A549 (cell line): ENCODE measurements around the gene MED27. TPM values are rescaled to one million over a fixed set of nuclear protein-coding genes. Genes with fewer than 3 reads are reported as not detected.

Experiments
- ATAC-seq, 2 experiments: fragments of 200-7000 bp in 1 of 2; fragments of >200 bp in 1 of 2; cut with Nextera tagmentation in 1 of 2; cut with Tn5 transposase in 1 of 2; 3 replicates each; pipeline versions ENCODE4 v1.8.0 to v1.9.1; 2018 to 2020; ENCODE audit warnings: mild to moderate bottlenecking in 1 of 2, moderate library complexity in 1 of 2
- CTCF ChIA-PET: fragments of 300-600 bp; sonication (Branson Sonifier 250); formaldehyde crosslinking; extraction: SDS; loops from one replicate; lab custom pipeline; 2021; ENCODE audit warnings: antibody characterized with exemption, inconsistent platforms; lab: Yijun Ruan, JAX
- POLR2A ChIA-PET: fragments of 350-600 bp; formaldehyde crosslinking; extraction: SDS; loops from one replicate; lab custom pipeline; 2021; ENCODE audit warnings: antibody characterized with exemption, inconsistent platforms; lab: Yijun Ruan, JAX
- DNase-seq, 2 experiments: peaks; one replicate each; pipeline versions ENCODE4 v3.0.0 to v3.0.0-alpha.2; 2011 to 2016; ENCODE audit warnings: low read depth in 1 of 2, low spot score in 1 of 2
- FAIRE-seq: peaks from 2 replicates; lab custom pipeline; 2011; peaks lifted over from hg19 to GRCh38; lab: Jason Lieb, UNC
- H3K27ac ChIP-seq, 2 experiments: fragments of >200 bp; sonication (Bioruptor Twin); formaldehyde crosslinking; 3 replicates each; pipeline ENCODE4 v1.5.1; 2016 to 2017
- H3K4me1 ChIP-seq: fragments of >200 bp; sonication (Bioruptor Twin); formaldehyde crosslinking; 3 replicates; pipeline ENCODE4 v1.6.1; 2016
- H3K4me2 ChIP-seq: fragments of >200 bp; sonication (Bioruptor Twin); formaldehyde crosslinking; 3 replicates; pipeline ENCODE4 v1.6.1; 2016
- H3K4me3 ChIP-seq: fragments of >200 bp; sonication (Bioruptor Twin); formaldehyde crosslinking; 3 replicates; pipeline ENCODE4 v1.5.1; 2016
- H3K9me3 ChIP-seq: fragments of >200 bp; sonication (Bioruptor Twin); formaldehyde crosslinking; 3 replicates; pipeline ENCODE4 v1.6.1; 2016
- ATOH8 ChIP-seq: fragments of 250-450 bp; sonication (Bioruptor Pico); IDR thresholded peaks from 2 replicates; pipeline ENCODE4 v1.5.0; 2020; ENCODE audit warnings: low read depth, mild to moderate bottlenecking, moderate library complexity
- BCL3 ChIP-seq: fragments of >200 bp; sonication (Bioruptor Twin); formaldehyde crosslinking; IDR thresholded peaks from 3 replicates; pipeline ENCODE4 v1.6.1; 2016
- BHLHE40 ChIP-seq: IDR thresholded peaks from 2 replicates; pipeline ENCODE4 v1.6.1; 2012; ENCODE audit warnings: low read depth, low read length, inconsistent platforms
- CBX2 ChIP-seq: fragments of 200-600 bp; sonication (generic); IDR thresholded peaks from 2 replicates; pipeline ENCODE4 v1.6.1; 2016; ENCODE audit warnings: low read depth, mild to moderate bottlenecking, borderline replicate concordance
- CHD4 ChIP-seq: fragments of 200-600 bp; sonication (generic); IDR thresholded peaks from 2 replicates; pipeline ENCODE4 v1.6.1; 2016; ENCODE audit warnings: antibody characterized with exemption, mild to moderate bottlenecking, borderline replicate concordance
- E2F6 ChIP-seq: IDR thresholded peaks from 2 replicates; pipeline ENCODE4 v1.6.1; 2012; ENCODE audit warnings: low read depth, borderline replicate concordance
- FOSB ChIP-seq: fragments of 250-450 bp; sonication (Bioruptor Pico); IDR thresholded peaks from 2 replicates; pipeline ENCODE4 v1.5.0; 2020; ENCODE audit warnings: mild to moderate bottlenecking, moderate library complexity
- GATA3 ChIP-seq: IDR thresholded peaks from 2 replicates; pipeline ENCODE4 v1.6.1; 2012; ENCODE audit warnings: borderline replicate concordance
- HEYL ChIP-seq: fragments of 250-450 bp; sonication (Bioruptor Pico); IDR thresholded peaks from 2 replicates; pipeline ENCODE4 v1.8.0; 2021; ENCODE audit warnings: mild to moderate bottlenecking, moderate library complexity
- HOXA7 ChIP-seq: fragments of 250-450 bp; sonication (Bioruptor Pico); IDR thresholded peaks from 2 replicates; pipeline ENCODE4 v1.5.0; 2020; ENCODE audit warnings: mild to moderate bottlenecking, moderate library complexity
- HOXB5 ChIP-seq: fragments of 250-450 bp; sonication (Bioruptor Pico); IDR thresholded peaks from 2 replicates; pipeline ENCODE4 v1.5.0; 2020; ENCODE audit warnings: mild to moderate bottlenecking, moderate library complexity
- NFE2L2 ChIP-seq: fragments of 150-350 bp; conservative IDR thresholded peaks from 2 replicates; pipeline ENCODE4 v1.6.1; 2014; ENCODE audit warnings: low read length
- NPAS2 ChIP-seq: fragments of 250-450 bp; sonication (Bioruptor Pico); IDR thresholded peaks from 2 replicates; pipeline ENCODE4 v1.8.0; 2022; ENCODE audit warnings: mild to moderate bottlenecking, moderate library complexity, borderline replicate concordance
- POLR2AphosphoS2 ChIP-seq: conservative IDR thresholded peaks from 2 replicates; pipeline ENCODE4 v1.6.1; 2012; ENCODE audit warnings: low read length, improper control_type of control experiment, inconsistent platforms
- RAD21 ChIP-seq, 2 experiments: fragments of >200 bp in 1 of 2; sonication (Bioruptor Twin) in 1 of 2; formaldehyde crosslinking in 1 of 2; IDR thresholded peaks in 1 of 2; conservative IDR thresholded peaks in 1 of 2; 2 replicates in 1 of 2; 3 replicates in 1 of 2; pipeline ENCODE4 v1.6.1; 2012 to 2018; ENCODE audit warnings: inconsistent platforms in 1 of 2
- RARB ChIP-seq: fragments of 250-450 bp; sonication (Bioruptor Pico); IDR thresholded peaks from 2 replicates; pipeline ENCODE4 v1.8.0; 2021; ENCODE audit warnings: mild to moderate bottlenecking, moderate library complexity
- RCOR1 ChIP-seq: fragments of 150-350 bp; IDR thresholded peaks from 2 replicates; pipeline ENCODE4 v1.6.1; 2014; ENCODE audit warnings: antibody characterized with exemption, low read length, low read depth
- REST ChIP-seq: fragments of 200-600 bp; sonication (generic); IDR thresholded peaks from 2 replicates; pipeline ENCODE4 v1.6.1; 2016; ENCODE audit warnings: antibody characterized with exemption, mild to moderate bottlenecking, moderate library complexity
- RNF2 ChIP-seq: fragments of 200-600 bp; sonication (generic); IDR thresholded peaks from 2 replicates; pipeline ENCODE4 v1.6.1; 2016; ENCODE audit warnings: low read depth, mild to moderate bottlenecking, antibody characterized with exemption, moderate library complexity, borderline replicate concordance
- TFCP2L1 ChIP-seq: fragments of 250-450 bp; sonication (Bioruptor Pico); IDR thresholded peaks from 2 replicates; pipeline ENCODE4 v1.5.0; 2021; ENCODE audit warnings: mild to moderate bottlenecking
- TP53 ChIP-seq: fragments of 250-450 bp; sonication (Bioruptor Pico); IDR thresholded peaks from 2 replicates; pipeline ENCODE4 v1.5.0; 2021; ENCODE audit warnings: mild to moderate bottlenecking, moderate library complexity
- USF2 ChIP-seq: fragments of 450-650 bp; IDR thresholded peaks from 2 replicates; pipeline ENCODE4 v1.6.1; 2014; ENCODE audit warnings: antibody characterized with exemption
- WGBS: methylation state at CpG from one replicate; pipeline ENCODE4 v1.1.6; 2017; ENCODE audit errors: missing lambda C conversion rate; 5-methylcytosine and 5-hydroxymethylcytosine counted together
- polyA plus RNA-seq, 4 experiments: library from polyadenylated mRNA; depleted of rRNA in 3 of 4; stranded (reverse); fragments of >200 nt; fragmentation: RNase III in 1 of 4; extraction: RNeasy Plus Mini Kit Qiagen cat#74134 plus additional on column Dnase treatment in 1 of 4; gene quantifications; 2 replicates in 3 of 4; 3 replicates in 1 of 4; pipeline ENCODE4 v1.2.3, GENCODE V29; 2011 to 2017

Gene MED27
- polyA plus RNA-seq, 2 of the 4 experiments (the other 2 are of a cell fraction), result 24.2 to 37.8 TPM

- TF ChIP-seq FOSB (CRISPR knock-in tag), result no peak
- TF ChIP-seq POLR2AphosphoS2, result no peak
- no peak for TF ChIP-seq RAD21 (conservative IDR thresholded peaks at IDR 0.05 in 1 of 2, IDR thresholded peaks at IDR 0.05 in 1 of 2)
- TF ChIP-seq USF2, result no peak
- no peak for TF ChIP-seq BCL3
- no peak for TF ChIP-seq RNF2
- no peak for TF ChIP-seq BHLHE40
- TF ChIP-seq RARB, result no peak
- no peak for TF ChIP-seq HOXA7 (CRISPR knock-in tag)
- TF ChIP-seq CBX2, result no peak
- TF ChIP-seq HEYL, result no peak
- no peak for TF ChIP-seq NFE2L2
- no peak for TF ChIP-seq GATA3
- no peak for TF ChIP-seq CHD4
- no peak for TF ChIP-seq TFCP2L1 (CRISPR knock-in tag)
- no peak for TF ChIP-seq RCOR1
- no peak for TF ChIP-seq HOXB5 (CRISPR knock-in tag)
- no peak for TF ChIP-seq ATOH8 (CRISPR knock-in tag)
- no peak for TF ChIP-seq TP53
- no peak for TF ChIP-seq NPAS2
- DNase-seq (no peak), FAIRE-seq (no peak), ATAC-seq (no peak)
- CTCF ChIA-PET, result interaction anchor here (0.7 to 1.5 kb wide), 2 partner anchors 10 to 205 kb away, joined by 3 read pairs; no protein-coding TSS in a partner anchor
- H3K9me3 ChIP-seq, result no peaks in the 10 kb centered on the region
- POLR2A ChIA-PET, result no interaction called here
- no peak overlapping the region for H3K4me2 ChIP-seq
- no peak overlapping the region for H3K27ac ChIP-seq
- no peak overlapping the region for H3K4me3 ChIP-seq
- H3K4me1 ChIP-seq, result peaks cover 17% of the 10 kb centered on the region
- WGBS, result 57% methylated on average over 3 of the region's 3 CpGs
Observed at GRCh38 chr9:132030626-132031325, 48.9 kb downstream of the MED27 start.

GRCh38 chr9:132027752-132028663 lies 51.7 kb downstream of the MED27 start:
- H3K4me1 ChIP-seq, result peaks cover 17% of the 10 kb centered on the region
- H3K4me3 ChIP-seq, result no peak overlapping the region
- TF ChIP-seq REST (peak; percentile 45; the same call in 1 of the 2 replicates), E2F6 (no peak)
- 91% methylated on average over 7 of the region's 7 CpGs for WGBS
- H3K9me3 ChIP-seq, result no peaks in the 10 kb centered on the region
- ATAC-seq (peak in 1 of 2 experiments; percentile 30; a peak in 2 of 6 replicates), FAIRE-seq (no peak), DNase-seq (no peak)
- no peak overlapping the region for H3K4me2 ChIP-seq
- no peak overlapping the region for H3K27ac ChIP-seq
- ChIA-PET POLR2A (interaction anchor here (1.1 kb wide), 1 partner anchor 20 kb away, joined by 3 read pairs; no protein-coding TSS in a partner anchor), CTCF (interaction anchor here (1.0 to 1.6 kb wide), 2 partner anchors 9 to 210 kb away, joined by 3 to 4 read pairs; no protein-coding TSS in a partner anchor)
